NCI-H1092 treated with DMSO at 0.1 percent for 48 hours (cell line): ENCODE data around the gene TCERG1L.

ENCODE experiments used
- DNase-seq: peaks from one replicate; lab custom pipeline; 2025; lab: John Stamatoyannopoulos, UW

Gene TCERG1L

GRCh38 chr10:131207176-131207575, 104.3 kb downstream of the TCERG1L start:
- no peak for DNase-seq

DNA sequence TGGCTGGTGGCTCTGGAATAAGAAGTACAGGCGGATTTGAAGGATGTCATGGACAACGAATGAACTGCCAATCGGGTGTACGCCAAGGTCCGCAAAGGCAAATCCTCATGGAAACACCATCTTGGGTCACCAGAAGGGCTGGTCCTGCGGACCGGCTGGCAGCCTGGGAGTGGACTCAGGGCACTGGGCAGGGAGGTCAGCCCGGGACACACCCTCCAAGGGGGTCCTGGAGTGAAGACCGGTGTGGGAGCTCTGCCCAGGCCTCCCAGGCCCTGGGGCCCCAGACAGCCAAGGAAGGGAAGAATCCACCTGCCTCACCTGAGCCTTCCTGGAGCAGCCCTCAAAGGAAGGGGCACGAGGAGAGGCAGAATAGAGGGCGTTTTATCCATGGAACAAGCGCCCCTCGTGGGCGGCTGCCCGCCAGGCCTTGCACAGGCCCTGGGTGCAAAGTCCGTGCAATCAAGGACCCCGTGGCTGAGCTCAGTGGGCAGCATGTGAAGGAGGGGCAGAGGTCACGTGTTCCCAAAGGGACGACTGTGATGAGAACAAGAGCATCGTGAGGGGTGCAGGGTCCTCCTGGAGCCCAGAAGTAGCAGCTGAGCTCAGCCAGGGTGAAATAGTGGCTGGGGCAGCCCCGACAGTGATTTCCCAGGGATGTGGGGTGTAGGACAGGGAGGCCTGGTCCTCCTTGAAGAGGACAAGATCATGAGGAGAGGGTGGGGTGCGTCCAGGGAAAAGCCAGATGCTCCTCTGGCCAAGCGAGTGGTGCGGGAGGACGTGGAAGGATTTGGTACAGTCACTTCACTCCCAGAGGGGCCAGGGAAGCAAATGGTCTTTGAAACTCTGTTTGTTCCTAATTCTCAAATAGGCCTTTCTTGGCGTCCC, 105.2 kb downstream of the TCERG1L start:
- DNase-seq, result no peak

- no peak for DNase-seq
Measured at GRCh38 chr10:131205556-131205955, 106.0 kb downstream of the TCERG1L start.

GRCh38 chr10:131204406-131205152, 106.9 kb downstream of the TCERG1L start:
- DNase-seq, result no peak

- no peak for DNase-seq
Measured at GRCh38 chr10:131203456-131204357, 107.8 kb downstream of the TCERG1L start.

DNA sequence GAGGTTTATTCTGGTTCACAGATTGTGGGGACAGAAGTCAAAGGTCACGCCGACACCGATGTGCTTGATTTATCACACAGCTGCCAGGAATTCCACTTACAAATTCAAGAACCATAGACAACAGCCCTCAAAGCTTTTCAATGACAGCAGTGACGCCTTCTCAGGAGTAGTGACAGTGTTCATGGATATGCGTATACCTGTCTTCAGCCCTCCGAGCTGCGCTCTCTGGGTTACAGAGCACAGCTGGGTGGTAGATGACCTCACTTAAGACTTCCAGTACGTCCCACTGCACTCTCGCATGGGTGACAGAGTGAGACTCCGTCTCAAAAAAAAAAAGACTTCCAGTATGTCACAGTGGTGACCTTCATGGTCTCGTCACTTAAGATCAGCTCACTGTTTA, 108.5 kb downstream of the TCERG1L start:
- no peak for DNase-seq

GRCh38 chr10:131201741-131202515, 109.6 kb downstream of the TCERG1L start:
- no peak for DNase-seq

- DNase-seq, result no peak
Measured at GRCh38 chr10:131200856-131201470, 110.6 kb downstream of the TCERG1L start.

- no peak for DNase-seq
Measured at GRCh38 chr10:131199646-131200045, 111.9 kb downstream of the TCERG1L start.

DNA sequence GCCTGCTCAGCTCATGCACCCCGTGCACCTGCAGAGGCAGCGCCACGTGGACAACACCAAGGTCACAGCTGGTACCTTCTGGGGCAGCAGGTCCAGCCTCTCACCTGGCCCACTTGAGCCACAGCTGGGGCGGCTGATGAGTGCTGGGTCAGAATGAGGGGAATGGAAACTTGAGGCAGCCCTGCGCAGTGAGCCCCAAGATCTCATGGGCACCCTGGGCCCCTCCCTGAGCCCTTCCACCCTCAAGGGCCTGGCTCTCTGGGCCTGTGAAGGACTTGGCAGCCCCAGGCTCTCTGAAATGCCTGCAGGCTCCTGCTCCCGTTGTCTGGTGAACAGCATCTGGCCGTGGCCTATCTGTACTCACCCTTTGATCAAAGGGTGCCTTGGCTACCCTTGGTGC, 112.7 kb downstream of the TCERG1L start:
- DNase-seq, result no peak

- no peak for DNase-seq
Measured at GRCh38 chr10:131198401-131198800, 113.1 kb downstream of the TCERG1L start.

GRCh38 chr10:131196176-131196885, 115.2 kb downstream of the TCERG1L start:
- DNase-seq, result no peak

DNA sequence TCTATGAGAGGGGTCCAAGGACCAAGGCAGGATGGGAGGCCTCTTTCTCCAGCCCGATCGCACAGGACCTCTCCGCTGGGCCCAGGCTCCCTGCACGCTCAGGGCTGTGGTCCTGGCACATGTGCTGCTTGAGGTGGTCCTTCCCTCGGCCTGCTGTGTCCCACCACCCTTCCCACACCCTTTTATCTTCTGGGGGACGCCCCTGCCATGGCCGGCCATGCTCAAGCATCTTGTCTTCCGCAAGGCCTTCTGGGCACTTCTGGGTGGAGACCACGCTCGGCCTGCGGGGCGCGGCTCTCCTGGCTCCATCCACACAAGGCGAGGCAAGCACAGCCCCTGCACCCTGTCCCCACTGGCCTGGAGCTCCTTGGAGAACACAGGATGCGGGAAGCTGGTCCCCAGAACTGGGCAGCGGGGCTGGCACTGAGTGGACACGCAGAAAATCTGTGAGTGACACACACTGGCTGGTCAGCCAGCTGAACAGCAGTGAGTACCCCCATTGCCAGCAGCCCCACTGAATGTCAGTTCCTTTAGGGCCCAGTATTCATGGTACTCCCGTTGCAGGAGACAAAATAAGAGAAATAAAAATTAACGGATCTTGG, 115.9 kb downstream of the TCERG1L start:
- no peak for DNase-seq

DNA sequence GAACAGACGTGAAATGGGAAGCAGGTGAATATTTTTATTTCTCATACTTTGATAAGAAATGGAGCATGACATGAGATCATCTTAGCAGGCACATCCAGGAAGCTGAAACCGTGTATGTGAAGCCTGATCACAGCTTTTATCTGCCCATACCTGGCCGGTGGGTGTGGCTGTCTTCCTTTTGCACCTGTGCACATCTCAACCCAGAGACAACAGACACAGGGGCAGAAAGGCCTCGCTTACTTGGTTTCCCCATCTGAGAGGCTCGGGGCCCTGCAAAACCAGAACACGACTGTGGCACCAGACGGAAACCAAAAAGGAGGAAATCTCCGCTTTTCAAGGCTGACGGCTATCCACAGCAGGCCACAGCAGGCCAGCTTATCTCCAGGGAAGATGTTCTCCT, 116.4 kb downstream of the TCERG1L start:
- DNase-seq, result no peak

GRCh38 chr10:131193923-131194322, 117.6 kb downstream of the TCERG1L start:
- no peak for DNase-seq

DNA sequence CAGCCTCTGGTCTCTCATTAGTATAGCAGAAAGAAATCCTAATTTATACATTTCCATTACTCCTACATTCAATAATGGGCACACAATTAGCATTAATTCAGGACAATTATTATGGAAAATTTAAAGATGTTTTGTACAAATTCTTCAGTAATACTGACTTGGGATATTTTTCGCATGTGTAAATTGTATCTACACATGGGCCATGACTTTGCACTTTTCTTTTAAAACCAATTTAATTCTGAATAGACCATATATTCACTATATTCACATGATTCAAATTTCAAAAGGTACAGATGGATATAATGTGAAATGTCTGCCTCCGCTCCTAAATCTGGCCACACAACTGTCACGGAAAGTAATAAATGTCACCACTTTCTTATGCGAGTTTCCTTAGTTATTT, 123.0 kb downstream of the TCERG1L start:
- DNase-seq, result no peak

DNA sequence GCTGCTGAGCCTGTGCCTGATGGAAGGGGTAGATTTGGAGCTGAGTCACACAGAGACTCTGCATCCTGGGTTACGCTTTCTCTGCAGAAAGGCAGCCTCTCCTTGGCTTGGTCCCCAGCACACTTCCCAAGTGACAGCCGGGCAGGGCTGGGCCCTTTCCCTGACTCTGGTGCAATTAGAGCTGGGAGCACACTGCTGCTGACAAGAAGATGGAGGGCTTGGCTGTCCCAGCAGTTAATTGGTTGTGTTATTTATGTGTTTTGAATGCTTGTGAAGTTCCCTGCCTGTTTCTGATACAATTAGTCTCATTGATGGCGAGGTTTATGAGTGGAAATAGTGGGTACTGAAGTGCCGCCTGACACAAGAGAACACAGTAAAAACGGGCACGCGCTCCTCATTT, 123.6 kb downstream of the TCERG1L start:
- DNase-seq, result no peak

- no peak for DNase-seq
Measured at GRCh38 chr10:131187274-131187673, 124.2 kb downstream of the TCERG1L start.

- DNase-seq, result no peak
Measured at GRCh38 chr10:131186547-131187253, 124.8 kb downstream of the TCERG1L start.
